Nephron (organoid): Measurements from ENCODE around the gene TMEM69.

Source experiments
- H3K27ac Mint-ChIP-seq, 3 experiments: 2 replicates each; pipeline ENCODE4 v1.8.0; 2020; ENCODE audit warnings: mixed read lengths in 3 of 3, mild to moderate bottlenecking in 2 of 3, moderate library complexity in 1 of 3
- H3K27me3 Mint-ChIP-seq: 2 replicates; pipeline ENCODE4 v1.8.0; 2021; ENCODE audit warnings: low read depth, mild to moderate bottlenecking, moderate library complexity, mixed read lengths
- H3K36me3 Mint-ChIP-seq: 2 replicates; pipeline ENCODE4 v1.8.0; 2020; ENCODE audit warnings: low read depth, mixed read lengths
- H3K4me1 Mint-ChIP-seq: 2 replicates; pipeline ENCODE4 v1.8.0; 2020; ENCODE audit warnings: mixed read lengths
- H3K4me3 Mint-ChIP-seq, 3 experiments: 2 replicates each; pipeline ENCODE4 v1.8.0; 2020; ENCODE audit warnings: mild to moderate bottlenecking in 3 of 3, mixed read lengths in 3 of 3, moderate library complexity in 2 of 3
- H3K9me3 Mint-ChIP-seq: 2 replicates; pipeline ENCODE4 v1.8.0; 2020; ENCODE audit warnings: mixed read lengths
- TF ChIP-seq, protein P1 (sequence below), 3 experiments: fragments of 200-600 bp; sonication (generic); IDR thresholded peaks; one replicate each; pipeline ENCODE4 v1.5.0; 2021; ENCODE audit warnings: antibody characterized with exemption in 3 of 3; ENCODE audit not compliant: unreplicated experiment in 3 of 3

TMEM69 gene

DNA sequence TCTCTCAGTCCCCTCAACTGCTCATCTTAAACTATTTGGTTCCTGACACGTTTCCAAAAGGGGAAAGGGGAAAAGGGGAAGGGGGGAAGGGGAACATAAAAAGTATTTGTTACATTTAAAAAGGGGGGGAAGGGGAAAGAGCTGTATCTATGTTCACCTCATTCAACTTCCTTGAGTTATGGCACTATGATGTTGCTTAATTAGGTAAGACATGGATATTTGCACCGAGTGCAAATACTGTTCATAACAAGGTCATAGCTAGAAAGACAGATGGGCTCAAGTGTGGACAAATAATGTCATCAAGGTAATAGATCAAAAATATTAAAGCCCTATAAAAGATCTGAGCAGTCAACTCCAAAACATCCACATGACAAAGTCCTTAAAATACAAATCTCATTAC, 27.6 kb upstream of the TMEM69 start:
- TF ChIP-seq, protein P1, sequence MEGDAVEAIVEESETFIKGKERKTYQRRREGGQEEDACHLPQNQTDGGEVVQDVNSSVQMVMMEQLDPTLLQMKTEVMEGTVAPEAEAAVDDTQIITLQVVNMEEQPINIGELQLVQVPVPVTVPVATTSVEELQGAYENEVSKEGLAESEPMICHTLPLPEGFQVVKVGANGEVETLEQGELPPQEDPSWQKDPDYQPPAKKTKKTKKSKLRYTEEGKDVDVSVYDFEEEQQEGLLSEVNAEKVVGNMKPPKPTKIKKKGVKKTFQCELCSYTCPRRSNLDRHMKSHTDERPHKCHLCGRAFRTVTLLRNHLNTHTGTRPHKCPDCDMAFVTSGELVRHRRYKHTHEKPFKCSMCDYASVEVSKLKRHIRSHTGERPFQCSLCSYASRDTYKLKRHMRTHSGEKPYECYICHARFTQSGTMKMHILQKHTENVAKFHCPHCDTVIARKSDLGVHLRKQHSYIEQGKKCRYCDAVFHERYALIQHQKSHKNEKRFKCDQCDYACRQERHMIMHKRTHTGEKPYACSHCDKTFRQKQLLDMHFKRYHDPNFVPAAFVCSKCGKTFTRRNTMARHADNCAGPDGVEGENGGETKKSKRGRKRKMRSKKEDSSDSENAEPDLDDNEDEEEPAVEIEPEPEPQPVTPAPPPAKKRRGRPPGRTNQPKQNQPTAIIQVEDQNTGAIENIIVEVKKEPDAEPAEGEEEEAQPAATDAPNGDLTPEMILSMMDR (IDR thresholded peaks at IDR 0.05; ENCODE audit: unreplicated experiment in 3 of 3): no peak
- H3K9me3 Mint-ChIP-seq: no peaks in the 10 kb centered on the region

DNA sequence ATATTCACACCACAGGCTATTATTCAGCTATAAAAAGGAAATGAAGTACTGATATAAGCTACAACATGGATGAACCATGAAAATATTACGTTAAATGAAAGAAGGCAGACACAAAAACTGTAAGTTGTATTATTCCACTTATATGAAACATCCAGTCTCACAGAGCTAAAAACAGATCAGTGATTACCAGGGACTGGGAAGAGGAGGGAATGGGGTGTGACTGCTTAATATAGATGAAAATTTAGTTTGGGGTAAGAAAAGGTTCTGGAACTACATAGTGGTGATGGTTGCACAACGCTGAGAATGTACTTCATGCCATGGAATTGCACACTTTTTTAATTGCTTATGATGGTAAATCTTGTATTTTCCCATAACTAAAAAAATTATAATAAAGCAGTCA, 21.1 kb upstream of the TMEM69 start:
- H3K36me3 Mint-ChIP-seq: peaks cover 28% of the 10 kb centered on the region
- H3K9me3 Mint-ChIP-seq: no peaks in the 10 kb centered on the region
- TF ChIP-seq, protein P1 (IDR thresholded peaks at IDR 0.05; ENCODE audit: unreplicated experiment in 3 of 3): no peak
- no peak overlapping the region for H3K27ac Mint-ChIP-seq
- H3K4me1 Mint-ChIP-seq: peaks cover 30% of the 10 kb centered on the region
- H3K4me3 Mint-ChIP-seq: no peak overlapping the region
- no peaks in the 10 kb centered on the region for H3K27me3 Mint-ChIP-seq

More for the DNA sequence above, 27.6 kb upstream of the TMEM69 start:
- Mint-ChIP-seq H3K4me1 (peaks cover 7% of the 10 kb centered on the region), H3K4me3 (no peak overlapping the region), H3K36me3 (peaks cover 67% of the 10 kb centered on the region), H3K27me3 (no peaks in the 10 kb centered on the region), H3K27ac (no peak overlapping the region)

DNA sequence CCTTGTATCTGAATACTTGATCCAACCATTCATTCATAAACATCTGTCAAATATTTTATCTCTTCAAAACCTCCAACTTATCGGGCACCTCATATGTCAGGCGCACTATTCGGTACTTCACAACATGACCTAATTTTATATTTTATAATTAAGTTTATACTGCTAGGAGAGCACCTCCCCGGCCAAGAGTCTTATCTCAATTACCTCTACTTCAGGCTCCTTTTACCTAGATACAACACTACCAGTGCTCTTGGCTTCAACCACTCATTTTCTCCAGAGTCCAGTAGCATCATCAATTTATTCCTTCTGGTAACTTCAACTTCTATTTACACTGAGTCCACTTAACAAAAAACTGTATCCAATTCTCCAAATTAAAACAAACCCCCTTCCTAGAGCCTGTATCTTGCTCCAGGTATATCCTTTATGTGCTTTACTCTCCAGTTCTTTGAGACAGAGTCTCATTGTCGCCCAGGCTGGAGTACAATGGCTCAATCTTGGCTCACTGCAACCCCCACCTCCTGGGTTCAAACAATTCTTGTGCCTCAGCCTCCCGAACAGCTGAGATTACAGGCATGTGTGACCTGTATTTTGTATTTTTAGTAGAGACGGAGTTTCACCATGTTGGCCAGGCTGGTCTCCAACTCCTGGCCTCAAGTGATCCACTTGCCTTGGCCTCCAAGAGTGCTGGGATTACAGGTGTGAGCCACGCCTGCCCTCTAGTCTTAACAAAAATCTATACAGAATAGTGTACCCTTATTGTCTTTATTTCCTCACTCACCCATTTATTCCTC, 20.5 kb upstream of the TMEM69 start:
- Mint-ChIP-seq H3K27me3 (no peaks in the 10 kb centered on the region), H3K4me3 (no peak overlapping the region), H3K27ac (no peak overlapping the region), H3K4me1 (peaks cover 30% of the 10 kb centered on the region), H3K36me3 (peaks cover 28% of the 10 kb centered on the region), H3K9me3 (no peaks in the 10 kb centered on the region)
- TF ChIP-seq, protein P1 (IDR thresholded peaks at IDR 0.05; ENCODE audit: unreplicated experiment in 3 of 3): no peak

DNA sequence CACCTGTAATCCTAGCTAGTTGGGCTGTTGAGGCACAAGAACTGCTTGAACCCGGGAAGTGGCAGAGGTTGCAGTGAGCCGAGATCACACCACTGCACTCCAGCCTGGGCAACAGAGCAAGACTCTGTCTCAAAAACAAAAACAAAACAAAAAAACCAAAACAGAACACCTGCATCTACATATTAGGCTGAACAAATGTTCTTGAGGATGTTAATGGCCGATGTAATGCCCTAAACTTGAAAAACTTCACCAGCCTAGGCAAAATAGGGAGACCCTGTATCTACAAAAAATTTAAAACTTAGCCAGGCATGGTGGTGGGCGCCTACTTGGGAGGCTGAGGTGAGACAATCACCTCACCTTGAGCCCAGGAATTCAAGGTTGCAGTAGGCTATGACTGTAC, 19.5 kb upstream of the TMEM69 start:
- Mint-ChIP-seq H3K4me3 (no peak overlapping the region), H3K27me3 (no peaks in the 10 kb centered on the region), H3K9me3 (no peaks in the 10 kb centered on the region), H3K4me1 (peaks cover 28% of the 10 kb centered on the region), H3K36me3 (peaks cover 27% of the 10 kb centered on the region), H3K27ac (no peak overlapping the region)
- TF ChIP-seq, protein P1 (IDR thresholded peaks at IDR 0.05; ENCODE audit: unreplicated experiment in 3 of 3): no peak

DNA sequence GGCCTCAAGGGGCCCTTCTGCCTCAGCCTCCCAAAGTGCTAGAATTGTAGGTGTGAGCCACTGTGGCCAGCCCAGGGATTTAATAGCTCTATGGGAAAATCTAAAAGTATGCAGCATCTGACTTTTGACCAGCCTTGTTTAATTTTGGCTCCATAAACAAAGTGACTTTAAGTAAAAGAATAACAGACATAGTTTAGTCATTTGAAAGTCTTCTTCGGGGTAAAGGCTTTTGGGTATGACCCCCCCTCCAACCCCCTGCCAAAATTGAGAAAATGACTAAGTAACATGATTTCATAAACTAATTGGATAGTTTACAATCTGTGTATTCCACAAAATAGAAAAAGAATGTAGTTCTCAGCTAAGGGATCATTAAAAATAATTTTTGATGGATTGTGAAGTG, 18.6 kb upstream of the TMEM69 start:
- H3K4me3 Mint-ChIP-seq: no peak overlapping the region
- TF ChIP-seq, protein P1 (IDR thresholded peaks at IDR 0.05; ENCODE audit: unreplicated experiment in 3 of 3): no peak
- H3K9me3 Mint-ChIP-seq: no peaks in the 10 kb centered on the region
- peaks cover 28% of the 10 kb centered on the region for H3K4me1 Mint-ChIP-seq
- H3K27ac Mint-ChIP-seq: no peak overlapping the region
- H3K36me3 Mint-ChIP-seq: peaks cover 28% of the 10 kb centered on the region
- H3K27me3 Mint-ChIP-seq: no peaks in the 10 kb centered on the region
